LNCAP (cell line): ENCODE results near the gene TNFRSF19.

Source experiments
- TF ChIP-seq, protein P1 (sequence below): fragments of 450-650 bp; IDR thresholded peaks from 2 replicates; pipeline ENCODE4 v1.5.1; 2017; ENCODE audit warnings: mild to moderate bottlenecking

TNFRSF19 gene

GRCh38 chr13:23722726-23723453 is 152.7 kb downstream of the TNFRSF19 start:
- TF ChIP-seq, protein P1, sequence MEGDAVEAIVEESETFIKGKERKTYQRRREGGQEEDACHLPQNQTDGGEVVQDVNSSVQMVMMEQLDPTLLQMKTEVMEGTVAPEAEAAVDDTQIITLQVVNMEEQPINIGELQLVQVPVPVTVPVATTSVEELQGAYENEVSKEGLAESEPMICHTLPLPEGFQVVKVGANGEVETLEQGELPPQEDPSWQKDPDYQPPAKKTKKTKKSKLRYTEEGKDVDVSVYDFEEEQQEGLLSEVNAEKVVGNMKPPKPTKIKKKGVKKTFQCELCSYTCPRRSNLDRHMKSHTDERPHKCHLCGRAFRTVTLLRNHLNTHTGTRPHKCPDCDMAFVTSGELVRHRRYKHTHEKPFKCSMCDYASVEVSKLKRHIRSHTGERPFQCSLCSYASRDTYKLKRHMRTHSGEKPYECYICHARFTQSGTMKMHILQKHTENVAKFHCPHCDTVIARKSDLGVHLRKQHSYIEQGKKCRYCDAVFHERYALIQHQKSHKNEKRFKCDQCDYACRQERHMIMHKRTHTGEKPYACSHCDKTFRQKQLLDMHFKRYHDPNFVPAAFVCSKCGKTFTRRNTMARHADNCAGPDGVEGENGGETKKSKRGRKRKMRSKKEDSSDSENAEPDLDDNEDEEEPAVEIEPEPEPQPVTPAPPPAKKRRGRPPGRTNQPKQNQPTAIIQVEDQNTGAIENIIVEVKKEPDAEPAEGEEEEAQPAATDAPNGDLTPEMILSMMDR: no peak

GRCh38 chr13:23723471-23723870 is 153.3 kb downstream of the TNFRSF19 start:
- TF ChIP-seq, protein P1: no peak

DNA sequence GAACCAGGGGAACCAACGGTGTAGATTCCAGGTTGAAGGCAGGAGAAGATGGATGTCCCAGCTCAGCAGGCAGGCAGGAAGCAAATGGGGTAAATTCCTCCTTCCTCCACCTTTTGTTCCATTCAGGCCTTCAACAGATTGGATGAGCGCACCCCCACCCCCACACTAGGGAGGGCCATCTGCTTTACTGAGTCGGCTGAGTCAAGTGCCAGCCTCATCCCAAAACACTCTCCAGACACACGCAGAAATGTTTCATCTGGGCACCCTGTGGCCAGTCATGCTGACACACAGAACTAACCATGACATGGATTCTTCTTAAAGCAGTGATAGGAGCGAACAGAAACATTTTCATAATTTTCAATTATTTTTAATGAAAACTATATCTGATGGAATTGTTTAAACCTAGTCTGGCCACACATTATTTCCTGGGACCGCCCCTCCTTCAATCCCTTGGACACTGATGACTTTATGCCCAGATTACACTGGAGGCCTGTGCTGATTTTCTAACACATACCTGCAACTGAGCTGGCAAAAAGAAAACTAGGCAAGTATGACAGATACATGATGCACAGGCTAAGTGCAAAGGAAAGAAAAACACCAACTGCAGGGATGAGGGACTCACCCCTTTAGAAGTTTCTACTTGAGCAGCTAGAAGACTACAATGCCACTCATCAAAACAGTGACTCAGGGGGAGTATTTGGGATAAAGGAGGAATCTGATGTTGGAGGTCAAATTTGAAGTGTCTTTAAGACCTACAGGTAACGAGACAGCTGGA is 154.2 kb downstream of the TNFRSF19 start:
- TF ChIP-seq, protein P1: no peak
